GM12801 (cell line): ENCODE data around the gene GHRL.

Experiments
- TF ChIP-seq, protein P1 (sequence below): IDR thresholded peaks from one replicate; pipeline ENCODE4 v1.5.1; 2011; ENCODE audit warnings: control low read depth; ENCODE audit not compliant: insufficient read length; ENCODE audit errors: extremely low read depth

The GHRL gene

DNA sequence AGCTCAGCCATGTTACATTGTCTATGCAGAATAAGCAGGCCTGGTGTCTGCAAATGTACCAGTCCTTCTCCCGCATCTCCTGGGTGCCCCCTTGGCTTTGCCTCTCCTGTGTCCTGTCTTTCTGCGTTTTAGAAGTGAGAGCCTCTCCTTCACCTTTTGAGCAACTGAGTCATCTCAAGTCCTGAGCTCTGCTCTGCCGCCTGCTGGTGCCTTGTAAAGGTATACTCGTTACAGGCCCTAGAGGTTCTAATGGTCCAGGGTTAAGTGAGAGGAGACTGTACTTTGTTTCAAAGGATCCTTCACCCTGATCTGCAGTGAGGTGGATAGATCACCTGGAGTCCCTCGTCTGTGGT, 12.6 kb downstream of the GHRL start:
- TF ChIP-seq, protein P1, sequence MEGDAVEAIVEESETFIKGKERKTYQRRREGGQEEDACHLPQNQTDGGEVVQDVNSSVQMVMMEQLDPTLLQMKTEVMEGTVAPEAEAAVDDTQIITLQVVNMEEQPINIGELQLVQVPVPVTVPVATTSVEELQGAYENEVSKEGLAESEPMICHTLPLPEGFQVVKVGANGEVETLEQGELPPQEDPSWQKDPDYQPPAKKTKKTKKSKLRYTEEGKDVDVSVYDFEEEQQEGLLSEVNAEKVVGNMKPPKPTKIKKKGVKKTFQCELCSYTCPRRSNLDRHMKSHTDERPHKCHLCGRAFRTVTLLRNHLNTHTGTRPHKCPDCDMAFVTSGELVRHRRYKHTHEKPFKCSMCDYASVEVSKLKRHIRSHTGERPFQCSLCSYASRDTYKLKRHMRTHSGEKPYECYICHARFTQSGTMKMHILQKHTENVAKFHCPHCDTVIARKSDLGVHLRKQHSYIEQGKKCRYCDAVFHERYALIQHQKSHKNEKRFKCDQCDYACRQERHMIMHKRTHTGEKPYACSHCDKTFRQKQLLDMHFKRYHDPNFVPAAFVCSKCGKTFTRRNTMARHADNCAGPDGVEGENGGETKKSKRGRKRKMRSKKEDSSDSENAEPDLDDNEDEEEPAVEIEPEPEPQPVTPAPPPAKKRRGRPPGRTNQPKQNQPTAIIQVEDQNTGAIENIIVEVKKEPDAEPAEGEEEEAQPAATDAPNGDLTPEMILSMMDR = no peak

DNA sequence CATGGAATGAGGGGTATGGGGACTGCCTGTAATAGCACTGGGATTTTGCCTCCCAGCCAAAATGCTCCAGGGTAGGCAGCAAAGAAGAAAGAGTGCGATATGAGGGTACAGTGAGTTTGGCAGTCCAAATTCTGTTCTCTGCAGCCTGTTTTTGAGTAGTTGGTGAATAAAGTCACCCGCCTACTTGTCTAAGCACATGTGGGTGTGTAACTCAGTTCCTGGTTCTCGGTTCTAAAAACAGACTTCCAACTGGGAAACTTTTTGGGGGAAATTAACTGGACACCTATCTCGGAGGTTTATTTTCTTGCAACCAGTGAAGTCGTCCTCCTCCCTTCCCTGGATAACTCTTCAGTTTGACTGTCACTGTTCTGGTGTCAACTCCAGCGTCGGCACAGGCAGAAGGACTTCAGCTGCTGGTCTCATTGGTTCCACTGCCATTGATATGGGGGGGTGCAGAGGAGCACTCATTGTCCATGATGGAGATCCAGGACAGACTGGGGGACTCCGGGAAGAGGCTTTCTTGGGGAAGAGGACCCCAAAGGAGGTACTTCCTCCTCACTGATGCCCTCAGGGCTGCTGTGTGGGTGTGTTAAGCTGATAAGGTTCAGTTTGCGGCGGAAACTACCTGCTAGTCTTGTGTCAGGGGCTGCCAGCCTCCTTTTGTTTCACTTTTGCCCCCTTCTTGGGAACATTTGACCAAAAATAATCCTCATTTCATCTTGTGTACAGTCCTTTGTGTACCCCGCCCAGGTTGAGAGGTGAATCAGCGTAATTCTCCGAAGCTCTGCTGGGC, 13.2 kb downstream of the GHRL start:
- TF ChIP-seq, protein P1 = no peak

DNA sequence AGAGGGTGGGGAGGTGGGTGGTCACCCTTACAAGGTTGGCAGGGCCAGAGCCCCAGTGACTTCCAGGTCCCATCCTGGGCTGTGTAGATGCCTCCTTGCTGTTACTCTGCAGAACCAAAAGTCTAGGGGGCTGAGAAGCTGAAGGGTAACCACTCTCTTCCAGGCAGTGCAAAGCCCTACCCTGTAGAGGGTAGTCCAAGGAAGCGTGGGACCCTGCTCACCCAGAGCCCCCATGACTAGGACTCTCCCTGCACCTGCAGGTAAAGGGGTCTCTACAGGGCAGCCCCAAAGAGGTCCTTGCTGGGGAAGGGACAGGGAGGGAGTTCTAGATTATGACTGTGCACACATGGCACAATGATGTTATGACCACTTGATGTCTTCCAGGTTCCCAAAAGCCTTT, 14.2 kb downstream of the GHRL start:
- TF ChIP-seq, protein P1 = no peak

DNA sequence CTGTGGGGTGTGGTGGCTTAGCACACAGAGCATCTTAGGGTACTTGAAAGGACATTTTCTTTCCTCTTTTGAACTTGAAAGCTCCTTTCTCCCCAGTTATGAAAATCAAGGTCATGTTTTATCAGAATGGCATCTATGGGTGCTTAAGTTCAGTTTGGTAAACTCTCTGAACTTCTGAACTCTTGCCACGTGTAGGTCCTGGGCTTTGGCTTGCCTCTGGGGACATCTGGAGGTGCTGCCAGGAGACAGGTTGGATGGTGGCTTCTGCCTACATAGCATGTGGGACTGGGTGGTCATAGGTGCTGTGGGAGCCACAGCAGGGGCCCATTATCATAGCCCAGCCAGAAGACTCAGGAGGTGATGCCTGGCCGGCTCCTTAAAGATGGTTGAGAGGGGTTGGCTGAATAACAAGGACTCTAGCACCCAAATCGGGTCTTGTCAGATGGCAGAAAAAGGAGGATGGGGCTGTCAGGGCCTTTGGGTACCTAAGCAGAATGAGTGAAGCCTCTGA, 15.6 kb downstream of the GHRL start:
- TF ChIP-seq, protein P1 = no peak

DNA sequence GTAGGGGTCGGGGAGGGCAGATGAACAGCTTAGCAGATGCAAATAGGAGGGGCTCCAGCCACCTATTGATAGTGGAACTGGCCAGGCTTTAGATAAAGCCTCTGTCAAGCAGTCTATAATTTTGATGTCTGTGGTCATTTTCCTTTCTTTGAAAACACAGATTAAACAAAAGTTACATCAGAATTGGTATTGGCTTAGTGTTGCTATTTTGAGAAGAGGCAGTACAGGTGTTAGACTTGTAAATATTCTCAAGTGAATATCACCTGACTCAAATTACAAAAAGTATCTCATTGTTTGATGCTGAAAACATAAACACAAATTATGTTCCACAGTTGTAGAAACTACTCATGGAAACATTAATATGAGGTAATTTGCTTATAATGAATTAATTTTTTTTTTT, 18.1 kb downstream of the GHRL start:
- TF ChIP-seq, protein P1 = no peak

DNA sequence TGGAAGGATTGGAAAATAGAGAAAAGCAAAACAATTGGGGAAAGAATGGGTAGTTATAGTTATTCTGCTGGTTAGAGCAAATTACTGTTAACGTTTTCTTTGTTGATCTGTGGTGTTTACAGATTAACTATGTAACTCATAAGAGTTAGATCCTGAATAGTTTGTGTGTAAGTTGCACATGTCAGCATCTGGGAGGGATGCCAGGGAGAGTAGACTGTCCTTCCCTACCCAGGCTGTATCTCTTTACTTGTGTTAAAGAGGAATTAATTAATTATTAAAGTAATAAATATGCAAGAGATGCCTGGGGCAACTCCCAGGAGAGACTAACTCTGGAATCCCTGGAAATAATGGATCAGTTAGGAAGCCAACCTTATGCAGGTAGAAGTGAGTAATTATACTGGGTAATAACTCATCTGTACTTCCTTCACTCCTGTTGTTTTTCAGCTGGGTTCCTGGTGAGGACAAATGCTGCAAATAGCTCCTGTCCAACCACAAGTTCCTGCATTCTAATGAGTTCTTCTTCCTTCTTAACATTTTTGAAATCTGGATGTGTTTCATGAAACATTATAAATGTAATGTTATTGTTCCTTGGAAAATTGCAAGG, 18.9 kb downstream of the GHRL start:
- TF ChIP-seq, protein P1 = no peak

DNA sequence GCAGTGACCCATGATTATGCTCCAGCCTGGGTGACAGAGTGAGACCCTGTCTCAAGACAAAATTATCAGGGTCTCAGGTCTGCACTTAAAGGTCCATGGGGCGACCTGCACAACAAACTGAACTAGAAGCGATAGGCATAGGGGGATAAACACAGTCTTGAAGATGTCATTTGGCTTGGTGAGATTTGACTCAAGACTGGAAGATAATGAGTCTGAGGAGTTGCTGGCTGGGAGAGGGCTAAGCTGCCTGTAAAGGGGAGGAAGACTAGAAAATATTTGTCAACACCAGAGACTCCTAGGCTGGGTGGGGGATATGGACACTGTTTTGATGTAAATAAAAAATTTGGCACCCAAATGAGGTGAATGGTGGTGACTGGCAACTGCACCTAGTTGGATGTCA, 19.8 kb downstream of the GHRL start:
- TF ChIP-seq, protein P1 = no peak
